GM23248 (cell line): ENCODE data around the gene CASKIN1. TPM values are rescaled to one million over a fixed set of nuclear protein-coding genes. Genes with fewer than 3 reads are reported as not detected.
A peak's percentile ranks its signal among the peaks of the same experiment; 100 is the strongest.

Experiments used
- DNase-seq: peaks from one replicate; pipeline ENCODE4 v3.0.0-alpha.2; 2015
- H2AFZ ChIP-seq: fragments of 200-600 bp; sonication (generic); 2 replicates; pipeline ENCODE4 v1.6.1; 2016; ENCODE audit warnings: antibody characterized with exemption
- H3F3A ChIP-seq: fragments of 200-600 bp; sonication (generic); 2 replicates; pipeline ENCODE4 v1.6.1; 2016; ENCODE audit warnings: mild to moderate bottlenecking, antibody characterized with exemption, mixed run types; ENCODE audit not compliant: insufficient read depth
- H3K27ac ChIP-seq: fragments of 200-600 bp; sonication (generic); 2 replicates; pipeline ENCODE4 v1.5.1; 2016; ENCODE audit warnings: mild to moderate bottlenecking
- H3K27me3 ChIP-seq: fragments of 200-600 bp; sonication (generic); replicated peaks from 2 replicates; pipeline ENCODE4 v1.6.1; 2016; ENCODE audit warnings: mild to moderate bottlenecking; ENCODE audit not compliant: insufficient read depth
- H3K36me3 ChIP-seq: fragments of 200-600 bp; sonication (generic); 2 replicates; pipeline ENCODE4 v1.6.1; 2016; ENCODE audit warnings: low read depth, mild to moderate bottlenecking
- H3K4me1 ChIP-seq: fragments of 200-600 bp; sonication (generic); 2 replicates; pipeline ENCODE4 v1.6.1; 2016; ENCODE audit warnings: mild to moderate bottlenecking; ENCODE audit not compliant: insufficient read depth
- H3K4me2 ChIP-seq: fragments of 200-600 bp; sonication (generic); one replicate; pipeline ENCODE4 v1.6.1; 2016; ENCODE audit warnings: mild to moderate bottlenecking; ENCODE audit not compliant: unreplicated experiment
- H3K4me3 ChIP-seq: fragments of 200-600 bp; sonication (generic); 2 replicates; pipeline ENCODE4 v1.5.1; 2016; ENCODE audit warnings: mild to moderate bottlenecking
- H3K79me2 ChIP-seq: fragments of 200-600 bp; sonication (generic); 2 replicates; pipeline ENCODE4 v1.6.1; 2016; ENCODE audit warnings: mild to moderate bottlenecking; ENCODE audit not compliant: insufficient read depth
- H3K9ac ChIP-seq: fragments of 200-600 bp; sonication (generic); 2 replicates; pipeline ENCODE4 v1.6.1; 2016; ENCODE audit warnings: mild to moderate bottlenecking
- H3K9me2 ChIP-seq: fragments of 200-600 bp; sonication (generic); 2 replicates; pipeline ENCODE4 v1.6.1; 2016; ENCODE audit warnings: mixed run types, mild to moderate bottlenecking, moderate library complexity; ENCODE audit not compliant: insufficient read depth
- H3K9me3 ChIP-seq: fragments of 200-600 bp; sonication (generic); one replicate; pipeline ENCODE4 v1.6.1; 2017; ENCODE audit warnings: low read depth
- H4K20me1 ChIP-seq: fragments of 200-600 bp; sonication (generic); 2 replicates; pipeline ENCODE4 v1.6.0; 2016; ENCODE audit not compliant: insufficient read depth
- EZH2 ChIP-seq: fragments of 200-600 bp; sonication (generic); IDR thresholded peaks from 2 replicates; pipeline ENCODE4 v1.6.1; 2018; ENCODE audit warnings: antibody characterized with exemption, mild to moderate bottlenecking; ENCODE audit not compliant: insufficient read depth, poor library complexity, severe bottlenecking
- EZH2phosphoT487 ChIP-seq: fragments of 200-600 bp; sonication (generic); IDR thresholded peaks from 2 replicates; pipeline ENCODE4 v1.6.1; 2018; ENCODE audit warnings: antibody characterized with exemption, moderate library complexity, mild to moderate bottlenecking, low read depth; ENCODE audit not compliant: insufficient read depth
- WGBS, 2 experiments: methylation state at CpG; one replicate each; pipeline ENCODE4 v1.1.6; 2015 to 2017; ENCODE audit warnings: low lambda C conversion rate in 2 of 2, low coverage in 1 of 2; ENCODE audit errors: missing lambda C conversion rate in 2 of 2; 5-methylcytosine and 5-hydroxymethylcytosine counted together
- in situ Hi-C: fragments of 300-500 bp; cut with MboI; formaldehyde crosslinking; loops from 2 replicates; pipeline ENCODE4 v1.15.0; 2020
- polyA plus RNA-seq: library from polyadenylated mRNA; unstranded; fragments of >200 nt; fragmentation: Nextera tagmentation; extraction: Ambion mirVana; gene quantifications from 2 replicates; pipeline ENCODE4 v1.2.1, GENCODE V29; 2016
- total RNA-seq: library from RNA; depleted of rRNA; stranded (reverse); fragments of >200 nt; shearing (Covaris generic); gene quantifications from 2 replicates; pipeline ENCODE4 v1.2.3, GENCODE V29; 2014

CASKIN1 gene
- total and polyA plus RNA-seq, 2 experiments from 2014 or later = not detected

- H3K4me1 ChIP-seq = peaks cover 19% of the 10 kb centered on the region
- peak within 1 kb of the TSS; percentile 90 for H3K4me2 ChIP-seq
- H3K27me3 ChIP-seq = no peaks in the 10 kb centered on the region
- H3K4me3 ChIP-seq = peak within 1 kb of the TSS; percentile 83
- no peaks in the 10 kb centered on the region for H3K9me2 ChIP-seq
- H3K9me3 ChIP-seq = no peaks in the 10 kb centered on the region
- H3K27ac ChIP-seq = peak within 1 kb of the TSS; percentile 51
- peak within 1 kb of the TSS; percentile 90 for H2AFZ ChIP-seq
- H3K79me2 ChIP-seq = peaks cover 47% of the 10 kb centered on the region
- peak within 1 kb of the TSS; percentile 89 for H3K9ac ChIP-seq
- WGBS, 2 experiments = 0 to 1% methylated on average over 60 to 76 of the region's 82 CpGs
- no peaks in the 10 kb centered on the region for H3F3A ChIP-seq
- no peaks in the 10 kb centered on the region for H4K20me1 ChIP-seq
- no peaks in the 10 kb centered on the region for H3K36me3 ChIP-seq
- in situ Hi-C loops = no loop called here
- peak; percentile 100 for DNase-seq
- no peak for TF ChIP-seq EZH2
- TF ChIP-seq EZH2phosphoT487 = no peak
These were observed 27.0 kb upstream of the CASKIN1 start, which contains the start of gene E4F1 for GRCh38 chr16:2223221-2223941. Gene E4F1, plus strand, starts transcription at chr16:2223591. Its CDS starts 23 bp downstream, at chr16:2223614.

GRCh38 chr16:2216330-2216729, 19.9 kb upstream of the CASKIN1 start:
- DNase-seq = no peak
- in situ Hi-C loops = no loop called here
- Histone ChIP-seq H3K36me3 (no peaks in the 10 kb centered on the region), H3K27ac (no peak overlapping the region), H3F3A (no peaks in the 10 kb centered on the region), H3K9me3 (no peaks in the 10 kb centered on the region), H2AFZ (peak overlapping the region; percentile 80; the same call in 1 of the 2 replicates), H3K9me2 (no peaks in the 10 kb centered on the region), H4K20me1 (no peaks in the 10 kb centered on the region), H3K79me2 (peaks cover 24% of the 10 kb centered on the region), H3K9ac (no peak overlapping the region), H3K4me2 (no peak overlapping the region), H3K4me3 (no peak overlapping the region), H3K27me3 (no peaks in the 10 kb centered on the region), H3K4me1 (peaks cover 10% of the 10 kb centered on the region; the same call in 1 of the 2 replicates)
- WGBS, 2 experiments = 98 to 99% methylated on average over 4 of the region's 4 CpGs
- TF ChIP-seq EZH2 (no peak), EZH2phosphoT487 (no peak)

GRCh38 chr16:2214719-2214968, 18.2 kb upstream of the CASKIN1 start, which contains the start of gene PGP:
Gene PGP, minus strand, starts transcription at chr16:2214840. Its CDS starts 63 bp downstream, at chr16:2214777.
- Histone ChIP-seq H3K27ac (peak within 1 kb of the TSS; percentile 86), H3K9ac (peak within 1 kb of the TSS; percentile 87), H3K27me3 (no peaks in the 10 kb centered on the region), H3K79me2 (peaks cover 24% of the 10 kb centered on the region), H3K9me2 (no peaks in the 10 kb centered on the region), H4K20me1 (no peaks in the 10 kb centered on the region), H3K9me3 (no peaks in the 10 kb centered on the region), H3F3A (no peaks in the 10 kb centered on the region), H3K4me1 (peaks cover 10% of the 10 kb centered on the region; the same call in 1 of the 2 replicates), H3K36me3 (no peaks in the 10 kb centered on the region), H3K4me3 (peak within 1 kb of the TSS; percentile 72), H3K4me2 (peak within 1 kb of the TSS; percentile 87), H2AFZ (peak within 1 kb of the TSS; percentile 80)
- no peak for DNase-seq
- in situ Hi-C loops = no loop called here
- no peak for TF ChIP-seq EZH2phosphoT487
- no peak for TF ChIP-seq EZH2
- 0 to 8% methylated on average over 8 to 16 of the region's 48 CpGs for WGBS, 2 experiments

DNA sequence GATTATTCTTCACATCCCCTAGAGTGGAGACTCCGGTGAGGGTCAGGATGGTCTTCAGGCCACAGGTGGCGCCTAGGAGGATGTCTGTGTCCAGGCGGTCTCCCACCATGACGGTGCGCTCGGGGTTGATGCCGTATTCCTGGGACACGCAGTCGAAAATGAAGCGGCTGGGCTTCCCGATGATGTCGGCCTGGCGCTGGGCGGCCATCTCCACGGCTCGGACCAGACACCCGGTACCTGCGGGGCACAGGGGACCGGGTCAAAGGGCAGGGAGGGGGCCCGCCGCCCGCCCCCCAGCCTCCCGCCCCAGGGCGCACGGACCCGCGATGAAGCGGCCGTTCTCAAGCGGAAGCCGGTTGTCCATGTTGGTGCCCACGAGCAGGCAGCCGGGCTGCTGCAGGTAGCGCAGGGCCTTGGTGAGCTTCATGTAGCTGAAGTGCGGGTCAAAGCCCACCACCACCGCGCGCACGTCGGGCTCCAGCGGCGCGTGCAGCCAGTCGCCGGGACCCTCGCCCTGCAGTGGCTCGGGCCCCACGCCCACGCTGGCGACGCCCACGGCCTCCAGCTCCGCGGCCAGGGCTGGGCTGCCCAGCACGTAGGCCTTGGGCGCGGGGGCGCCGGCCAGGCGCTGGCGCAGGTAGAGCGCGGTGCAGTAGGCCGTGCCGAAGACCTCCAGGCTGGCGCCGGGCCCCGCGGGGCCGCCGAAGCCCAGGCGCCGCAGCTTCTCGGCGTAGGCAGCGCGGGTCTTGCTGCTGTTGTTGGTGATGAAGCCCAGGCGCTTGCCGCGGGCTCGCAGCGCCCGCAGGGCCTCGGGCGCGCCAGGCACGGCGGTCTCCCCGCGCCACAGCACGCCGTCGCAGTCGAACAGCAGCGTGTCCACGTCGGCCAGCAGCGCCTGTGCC, 17.7 kb upstream of the CASKIN1 start:
- H3K27ac ChIP-seq = peak overlapping the region; percentile 70
- H2AFZ ChIP-seq = peak overlapping the region; percentile 62; the same call in 1 of the 2 replicates

More for the DNA sequence above, 17.7 kb upstream of the CASKIN1 start:
- H3K79me2 ChIP-seq = peaks cover 24% of the 10 kb centered on the region
- no peaks in the 10 kb centered on the region for H3K9me2 ChIP-seq
- H3K9ac ChIP-seq = peak overlapping the region; percentile 87
- no peaks in the 10 kb centered on the region for H3K9me3 ChIP-seq
- H3K36me3 ChIP-seq = no peaks in the 10 kb centered on the region
- no peaks in the 10 kb centered on the region for H3F3A ChIP-seq
- DNase-seq = peak; percentile 59
- in situ Hi-C loops = no loop called here
- H3K4me1 ChIP-seq = peaks cover 10% of the 10 kb centered on the region; the same call in 1 of the 2 replicates
- H4K20me1 ChIP-seq = no peaks in the 10 kb centered on the region
- TF ChIP-seq EZH2 (no peak), EZH2phosphoT487 (no peak)
- no peaks in the 10 kb centered on the region for H3K27me3 ChIP-seq
- H3K4me3 ChIP-seq = peak overlapping the region; percentile 72
- peak overlapping the region; percentile 87 for H3K4me2 ChIP-seq
- WGBS, 2 experiments = 1% methylated on average over 65 to 76 of the region's 98 CpGs
